Activated CD4-positive, alpha-beta T cell treated with anti-CD3 and anti-CD28 coated beads, Interleukin-2, amount 50 U/mL, for 1 hour (primary cell): ENCODE measurements around the gene PCDHGB2.
A peak's percentile ranks its signal among the peaks of the same experiment; 100 is the strongest.
"Not testable (repeated sequence)": the region's sequence is repeated elsewhere in the genome, so short reads cannot be mapped to it uniquely, and the experiment has no call there.

ENCODE experiments used
- DNase-seq: peaks from one replicate; pipeline ENCODE4 v3.0.0-alpha.2; 2020

The PCDHGB2 gene

DNA sequence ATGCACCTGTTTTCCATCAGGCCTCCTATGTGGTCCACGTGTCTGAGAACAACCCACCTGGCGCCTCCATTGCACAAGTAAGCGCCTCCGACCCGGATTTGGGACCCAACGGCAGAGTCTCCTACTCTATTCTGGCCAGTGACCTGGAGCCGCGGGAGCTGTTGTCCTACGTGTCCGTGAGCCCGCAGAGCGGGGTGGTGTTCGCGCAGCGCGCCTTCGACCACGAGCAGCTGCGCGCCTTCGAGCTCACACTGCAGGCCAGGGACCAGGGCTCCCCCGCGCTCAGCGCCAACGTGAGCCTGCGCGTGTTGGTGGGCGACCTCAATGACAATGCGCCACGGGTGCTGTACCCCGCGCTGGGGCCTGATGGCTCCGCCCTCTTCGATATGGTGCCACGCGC, 8.2 kb upstream of the PCDHGB2 start:
- DNase-seq = no peak

DNA sequence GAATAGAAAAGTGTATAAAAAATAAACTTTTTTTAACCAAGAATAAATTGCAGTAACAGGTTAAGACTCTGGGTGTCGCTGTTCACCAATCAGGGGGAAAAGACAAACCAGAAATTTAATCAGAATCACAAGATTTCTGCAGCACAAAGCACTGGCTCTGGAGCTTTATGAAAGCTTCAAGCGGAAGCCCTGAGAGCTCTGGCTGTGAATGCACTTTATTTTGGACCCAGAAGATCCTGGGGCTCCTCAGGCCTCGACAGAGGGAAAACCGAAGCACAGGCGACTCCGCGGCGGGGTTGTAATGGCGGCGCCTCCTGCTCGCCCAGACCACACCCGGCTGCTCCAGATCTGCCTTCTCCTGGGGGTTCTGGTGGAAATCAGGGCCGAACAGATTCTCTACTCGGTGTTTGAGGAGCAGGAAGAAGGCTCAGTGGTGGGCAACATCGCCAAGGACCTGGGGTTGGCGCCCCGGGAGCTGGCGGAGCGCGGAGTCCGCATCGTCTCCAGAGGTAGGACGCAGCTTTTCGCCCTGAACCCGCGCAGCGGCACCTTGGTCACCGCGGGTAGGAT, 4.8 kb upstream of the PCDHGB2 start, which contains the start of gene PCDHGA4:
Gene PCDHGA4, plus strand, starts transcription at position 122 of the 570 bp plus-strand sequence. Its CDS starts 87 bp downstream, at position 209.
- DNase-seq = no peak

DNA sequence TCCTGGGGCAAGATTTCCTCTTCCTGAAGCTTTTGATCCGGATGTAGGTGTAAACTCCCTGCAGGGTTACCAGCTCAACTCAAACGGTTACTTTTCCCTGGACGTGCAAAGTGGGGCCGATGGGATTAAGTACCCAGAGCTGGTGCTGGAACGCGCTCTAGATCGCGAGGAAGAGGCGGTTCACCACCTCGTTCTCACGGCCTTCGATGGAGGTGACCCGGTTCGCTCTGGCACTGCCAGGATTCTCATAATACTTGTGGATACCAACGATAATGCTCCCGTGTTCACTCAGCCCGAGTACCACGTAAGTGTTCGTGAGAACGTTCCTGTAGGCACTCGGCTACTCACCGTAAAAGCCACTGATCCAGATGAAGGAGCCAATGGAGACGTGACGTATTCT, 4.2 kb upstream of the PCDHGB2 start:
- DNase-seq = no peak

DNA sequence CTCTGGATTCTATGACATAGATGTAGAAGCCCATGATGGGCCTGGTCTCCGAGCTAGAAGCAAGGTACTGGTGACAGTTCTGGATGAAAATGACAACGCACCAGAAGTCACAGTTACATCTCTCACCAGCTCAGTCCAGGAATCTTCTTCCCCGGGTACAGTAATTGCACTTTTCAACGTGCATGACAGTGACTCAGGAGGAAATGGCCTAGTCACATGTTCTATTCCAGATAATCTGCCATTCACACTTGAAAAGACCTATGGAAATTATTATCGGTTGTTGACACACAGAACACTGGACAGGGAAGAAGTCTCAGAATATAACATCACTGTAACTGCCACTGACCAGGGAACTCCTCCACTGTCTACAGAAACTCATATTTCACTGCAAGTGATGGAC, 3.7 kb upstream of the PCDHGB2 start:
- DNase-seq = no peak

DNA sequence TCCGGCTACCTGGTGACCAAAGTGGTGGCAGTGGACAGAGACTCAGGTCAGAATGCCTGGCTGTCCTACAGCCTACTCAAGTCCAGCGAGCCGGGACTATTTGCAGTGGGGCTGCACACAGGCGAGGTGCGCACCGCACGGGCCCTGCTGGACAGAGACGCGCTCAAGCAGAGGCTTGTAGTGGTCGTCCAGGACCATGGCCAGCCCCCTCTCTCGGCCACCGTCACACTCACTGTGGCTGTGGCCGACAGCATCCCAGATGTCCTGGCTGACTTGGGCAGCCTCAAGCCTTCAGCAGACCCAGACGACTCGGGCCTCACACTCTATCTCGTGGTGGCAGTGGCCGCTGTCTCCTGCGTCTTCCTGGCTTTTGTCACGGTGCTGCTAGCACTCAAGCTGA, 2.8 kb upstream of the PCDHGB2 start:
- no peak for DNase-seq

DNA sequence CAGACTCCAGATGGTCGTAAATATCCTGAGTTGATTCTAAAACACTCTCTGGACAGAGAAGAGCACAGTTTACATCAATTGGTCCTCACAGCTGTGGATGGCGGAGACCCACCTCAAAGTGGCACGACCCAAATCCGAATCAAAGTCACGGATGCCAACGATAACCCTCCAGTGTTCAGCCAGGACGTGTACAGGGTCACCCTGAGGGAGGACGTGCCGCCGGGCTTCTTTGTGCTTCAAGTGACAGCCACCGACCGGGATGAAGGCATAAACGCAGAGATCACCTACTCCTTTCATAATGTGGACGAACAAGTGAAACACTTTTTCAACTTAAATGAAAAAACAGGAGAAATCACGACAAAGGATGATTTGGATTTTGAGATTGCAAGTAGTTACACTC, 891 bp downstream of the PCDHGB2 start:
- no peak for DNase-seq

DNA sequence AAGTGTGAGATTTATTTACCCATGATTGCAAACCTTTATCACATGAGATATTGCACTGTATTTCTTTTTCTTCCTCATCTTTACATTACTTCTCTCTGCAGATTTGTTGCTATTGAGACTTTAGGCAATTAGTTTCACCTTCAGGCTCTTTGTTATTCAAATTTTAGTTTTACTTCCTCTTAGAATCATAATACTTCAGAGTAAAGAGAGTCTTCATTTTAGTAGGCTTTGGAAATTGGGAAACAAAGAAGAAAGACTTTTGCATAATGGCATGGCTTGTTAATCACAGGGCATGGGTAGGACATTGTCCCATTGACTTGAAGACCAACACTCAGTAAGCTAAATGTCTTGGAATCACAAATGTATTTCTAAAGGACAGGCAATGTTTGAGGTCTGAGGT, 2.9 kb downstream of the PCDHGB2 start:
- no peak for DNase-seq

DNA sequence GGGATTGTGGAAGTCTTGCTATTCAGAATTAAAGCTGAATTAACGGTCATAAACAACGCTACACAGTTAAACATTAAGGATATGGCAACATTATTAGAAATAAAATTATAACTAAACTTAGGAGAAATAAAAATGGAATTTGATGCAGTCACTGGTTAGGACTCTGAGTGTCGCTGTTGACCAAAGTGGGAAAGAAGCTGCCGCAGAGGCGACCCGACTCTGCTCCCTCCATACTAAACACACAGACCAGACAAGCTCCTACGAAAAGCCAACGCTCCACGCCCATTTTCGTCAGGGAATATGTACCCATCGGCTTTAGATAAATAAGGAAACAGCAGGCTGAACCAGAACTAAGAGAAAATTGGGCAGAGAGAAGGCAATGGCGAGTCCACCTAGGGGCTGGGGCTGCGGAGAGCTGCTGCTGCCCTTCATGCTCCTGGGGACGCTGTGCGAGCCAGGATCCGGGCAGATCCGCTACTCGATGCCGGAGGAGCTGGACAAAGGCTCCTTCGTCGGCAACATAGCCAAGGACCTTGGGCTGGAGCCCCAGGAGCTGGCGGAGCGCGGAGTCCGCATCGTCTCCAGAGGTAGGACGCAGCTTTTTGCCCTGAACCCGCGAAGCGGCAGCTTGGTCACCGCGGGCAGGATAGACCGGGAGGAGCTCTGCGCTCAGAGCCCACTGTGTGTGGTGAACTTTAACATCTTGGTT, 4.3 kb downstream of the PCDHGB2 start, which contains the start of gene PCDHGA5:
Gene PCDHGA5, plus strand, starts transcription at position 211 of the 709 bp plus-strand sequence. Its CDS starts 169 bp downstream, at position 380.
- DNase-seq = no peak

DNA sequence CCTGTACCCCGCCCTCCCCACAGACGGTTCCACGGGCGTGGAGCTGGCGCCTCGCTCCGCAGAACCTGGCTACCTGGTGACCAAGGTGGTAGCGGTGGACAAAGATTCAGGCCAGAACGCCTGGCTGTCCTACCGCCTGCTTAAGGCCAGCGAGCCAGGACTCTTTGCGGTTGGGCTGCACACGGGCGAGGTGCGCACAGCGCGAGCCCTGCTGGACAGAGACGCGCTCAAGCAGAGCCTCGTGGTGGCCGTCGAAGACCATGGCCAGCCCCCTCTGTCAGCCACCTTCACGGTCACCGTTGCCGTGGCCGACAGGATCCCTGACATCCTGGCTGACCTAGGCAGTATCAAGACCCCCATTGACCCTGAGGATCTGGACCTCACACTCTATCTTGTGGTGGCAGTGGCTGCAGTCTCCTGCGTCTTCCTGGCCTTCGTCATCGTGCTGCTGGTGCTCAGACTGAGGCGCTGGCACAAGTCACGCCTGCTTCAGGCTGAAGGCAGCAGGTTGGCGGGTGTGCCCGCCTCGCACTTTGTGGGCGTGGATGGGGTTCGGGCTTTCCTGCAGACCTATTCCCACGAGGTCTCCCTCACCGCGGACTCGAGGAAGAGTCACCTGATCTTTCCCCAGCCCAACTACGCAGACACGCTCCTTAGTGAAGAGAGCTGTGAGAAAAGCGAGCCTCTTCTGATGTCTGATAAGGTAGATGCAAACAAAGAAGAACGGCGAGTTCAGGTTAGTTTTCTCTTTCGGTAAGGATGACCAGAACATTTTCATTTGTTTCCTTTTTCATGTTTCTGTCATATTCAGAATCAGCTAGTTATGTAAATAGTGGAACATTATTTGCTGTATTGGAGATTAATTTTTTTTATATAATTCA, 6.5 kb downstream of the PCDHGB2 start:
- DNase-seq = no peak

DNA sequence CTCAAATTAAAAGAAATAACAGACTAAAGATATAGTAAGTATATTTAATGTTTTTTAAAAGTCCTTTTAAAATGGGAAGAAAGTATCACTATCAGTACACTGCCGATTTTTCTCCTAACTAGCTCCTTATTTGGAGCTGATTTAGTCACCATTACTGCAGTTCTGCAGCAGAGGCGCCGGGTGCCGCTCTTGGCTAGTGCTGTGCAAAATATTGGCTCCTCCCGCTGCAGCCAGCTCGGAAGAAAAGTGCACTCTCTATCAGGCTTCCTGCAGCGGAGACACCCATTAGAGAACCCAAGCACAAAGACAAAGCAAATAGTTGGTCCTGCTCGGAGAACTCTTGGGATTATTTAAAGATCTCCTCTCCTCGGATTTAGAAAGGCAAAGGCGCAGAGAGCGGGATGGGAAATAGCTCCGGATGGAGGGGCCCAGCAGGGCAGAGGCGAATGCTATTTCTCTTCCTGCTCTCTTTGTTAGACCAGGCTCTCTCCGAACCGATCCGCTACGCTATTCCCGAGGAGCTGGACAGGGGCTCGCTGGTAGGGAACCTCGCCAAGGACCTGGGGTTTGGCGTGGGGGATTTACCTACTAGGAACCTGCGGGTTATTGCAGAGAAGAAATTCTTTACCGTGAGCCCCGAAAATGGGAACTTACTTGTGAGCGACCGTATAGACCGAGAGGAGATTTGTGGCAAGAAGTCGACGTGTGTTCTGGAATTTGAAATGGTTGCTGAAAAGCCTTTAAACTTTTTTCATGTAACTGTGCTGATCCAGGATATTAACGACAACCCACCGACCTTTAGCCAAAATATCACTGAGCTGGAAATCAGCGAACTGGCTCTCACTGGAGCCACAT, 10.4 kb downstream of the PCDHGB2 start, which contains the start of gene PCDHGB3:
Gene PCDHGB3, plus strand, starts transcription at position 249 of the 855 bp plus-strand sequence. Its CDS starts 153 bp downstream, at position 402.
- DNase-seq = peak; percentile 36

DNA sequence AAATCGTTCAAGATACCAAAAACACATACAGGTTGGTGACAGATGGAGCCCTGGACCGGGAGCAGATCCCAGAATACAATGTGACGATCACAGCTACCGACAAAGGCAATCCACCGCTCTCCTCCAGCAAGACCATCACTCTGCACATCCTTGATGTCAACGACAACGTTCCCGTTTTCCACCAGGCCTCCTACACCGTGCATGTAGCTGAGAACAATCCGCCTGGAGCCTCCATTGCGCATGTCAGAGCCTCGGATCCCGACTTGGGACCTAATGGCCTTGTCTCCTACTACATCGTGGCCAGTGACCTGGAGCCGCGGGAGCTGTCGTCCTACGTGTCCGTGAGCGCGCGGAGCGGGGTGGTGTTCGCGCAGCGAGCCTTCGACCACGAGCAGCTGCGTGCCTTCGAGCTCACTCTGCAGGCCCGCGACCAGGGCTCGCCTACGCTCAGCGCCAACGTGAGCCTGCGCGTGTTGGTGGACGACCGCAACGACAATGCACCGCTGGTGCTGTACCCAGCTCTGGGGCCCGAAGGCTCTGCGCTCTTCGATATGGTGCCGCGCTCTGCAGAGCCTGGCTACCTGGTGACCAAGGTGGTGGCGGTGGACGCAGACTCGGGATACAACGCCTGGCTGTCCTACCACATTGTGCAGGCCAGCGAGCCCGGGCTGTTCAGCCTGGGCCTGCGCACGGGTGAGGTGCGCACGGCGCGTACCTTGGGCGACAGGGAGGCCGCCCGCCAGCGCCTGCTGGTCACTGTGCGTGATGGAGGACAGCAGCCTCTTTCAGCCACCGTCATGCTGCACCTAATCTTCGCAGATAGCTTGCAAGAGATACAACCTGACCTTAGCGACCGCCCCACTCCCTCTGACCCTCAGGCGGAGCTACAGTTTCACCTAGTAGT, 12.0 kb downstream of the PCDHGB2 start:
- no peak for DNase-seq

DNA sequence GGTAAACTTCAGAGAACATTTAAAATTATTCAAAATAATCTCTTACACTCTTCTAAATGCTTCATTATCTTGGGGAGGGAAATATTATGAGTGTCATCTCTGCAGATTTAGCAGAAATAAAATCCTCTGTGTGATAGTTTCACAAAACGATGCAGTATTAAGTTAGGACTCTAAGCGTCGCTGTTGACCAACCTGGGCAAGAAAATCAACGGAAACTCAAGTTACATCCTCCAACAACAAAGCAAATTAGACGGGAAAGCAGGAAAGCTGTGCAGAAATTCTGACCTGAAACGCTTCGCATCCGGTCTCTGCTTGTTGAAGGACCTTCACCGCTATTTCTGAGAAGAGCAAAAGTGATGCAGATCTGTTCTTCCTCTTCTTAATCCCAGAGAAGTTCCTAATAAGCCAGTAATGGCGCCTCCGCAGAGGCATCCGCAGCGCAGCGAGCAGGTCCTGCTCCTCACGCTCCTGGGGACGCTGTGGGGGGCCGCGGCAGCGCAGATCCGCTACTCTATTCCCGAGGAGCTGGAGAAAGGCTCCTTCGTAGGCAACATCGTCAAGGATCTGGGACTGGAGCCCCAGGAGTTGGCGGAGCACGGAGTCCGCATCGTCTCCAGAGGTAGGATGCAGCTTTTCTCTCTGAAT, 14.0 kb downstream of the PCDHGB2 start, which contains the start of gene PCDHGA6:
Gene PCDHGA6, plus strand, starts transcription at position 219 of the 645 bp plus-strand sequence. Its CDS starts 193 bp downstream, at position 412.
- DNase-seq = no peak

DNA sequence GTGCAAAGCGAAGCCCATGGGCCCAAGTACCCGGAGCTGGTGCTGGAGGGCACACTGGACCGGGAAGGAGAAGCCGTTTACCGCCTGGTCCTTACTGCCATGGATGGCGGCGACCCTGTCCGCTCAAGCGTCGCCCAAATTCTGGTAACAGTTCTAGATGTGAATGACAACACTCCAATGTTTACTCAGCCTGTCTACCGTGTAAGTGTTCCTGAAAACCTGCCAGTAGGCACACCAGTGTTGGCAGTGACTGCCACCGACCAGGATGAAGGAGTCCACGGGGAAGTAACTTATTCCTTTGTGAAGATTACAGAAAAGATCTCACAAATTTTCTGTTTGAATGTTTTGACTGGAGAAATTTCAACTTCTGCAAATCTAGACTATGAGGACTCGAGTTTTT, 14.8 kb downstream of the PCDHGB2 start:
- DNase-seq = no peak

DNA sequence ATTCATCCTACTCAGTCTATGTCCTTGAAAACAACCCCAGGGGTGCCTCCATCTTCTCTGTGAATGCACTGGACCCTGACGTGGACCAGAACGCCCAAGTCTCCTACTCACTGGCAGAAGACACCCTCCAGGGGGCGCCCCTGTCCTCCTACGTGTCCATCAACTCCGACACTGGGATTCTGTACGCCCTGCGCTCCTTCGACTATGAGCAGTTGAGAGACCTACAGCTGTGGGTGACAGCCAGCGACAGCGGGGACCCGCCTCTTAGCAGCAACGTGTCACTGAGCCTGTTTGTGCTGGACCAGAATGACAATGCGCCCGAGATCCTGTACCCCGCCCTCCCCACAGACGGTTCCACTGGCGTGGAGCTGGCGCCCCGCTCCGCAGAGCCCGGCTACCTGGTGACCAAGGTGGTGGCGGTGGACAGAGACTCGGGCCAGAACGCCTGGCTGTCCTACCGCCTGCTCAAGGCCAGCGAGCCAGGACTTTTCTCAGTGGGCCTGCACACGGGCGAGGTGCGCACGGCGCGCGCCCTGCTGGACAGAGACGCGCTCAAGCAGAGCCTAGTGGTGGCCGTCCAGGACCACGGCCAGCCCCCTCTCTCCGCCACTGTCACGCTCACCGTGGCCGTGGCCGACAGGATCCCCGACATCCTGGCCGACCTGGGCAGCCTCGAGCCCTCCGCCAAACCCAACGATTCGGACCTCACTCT, 15.8 kb downstream of the PCDHGB2 start:
- not testable (repeated sequence) for DNase-seq

DNA sequence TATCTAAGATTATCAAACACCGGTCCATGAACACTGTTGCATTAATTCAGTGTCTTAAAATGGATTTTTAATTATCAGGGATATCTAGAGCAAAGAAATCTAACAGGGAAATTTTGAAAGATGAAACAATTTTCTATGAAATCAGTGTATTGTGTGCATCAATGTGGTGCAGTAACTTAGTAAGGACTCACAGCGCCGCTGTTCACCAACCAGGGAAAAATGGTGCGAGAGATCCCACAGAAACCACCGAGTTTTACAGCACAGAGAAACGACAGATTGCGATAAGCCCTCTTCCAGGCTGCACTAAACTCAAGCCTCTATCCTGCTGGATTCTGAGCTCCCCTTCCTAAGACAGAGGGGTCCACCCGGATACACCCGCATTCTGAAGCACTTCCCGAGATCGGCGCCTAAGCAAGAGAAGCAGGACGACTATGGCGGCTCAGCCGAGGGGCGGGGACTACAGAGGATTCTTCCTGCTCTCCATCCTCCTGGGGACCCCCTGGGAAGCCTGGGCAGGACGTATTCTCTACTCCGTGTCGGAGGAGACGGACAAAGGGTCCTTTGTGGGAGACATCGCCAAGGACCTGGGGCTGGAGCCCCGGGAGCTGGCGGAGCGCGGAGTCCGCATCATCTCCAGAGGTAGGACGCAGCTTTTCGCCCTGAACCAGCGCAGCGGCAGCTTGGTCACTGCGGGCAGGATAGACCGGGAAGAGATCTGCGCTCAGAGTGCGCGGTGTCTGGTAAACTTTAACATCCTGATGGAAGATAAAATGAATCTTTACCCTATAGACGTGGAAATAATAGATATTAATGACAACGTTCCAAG, 22.9 kb downstream of the PCDHGB2 start, which contains the start of gene PCDHGA7:
Gene PCDHGA7, plus strand, starts transcription at position 274 of the 826 bp plus-strand sequence. Its CDS starts 158 bp downstream, at position 432.
- no peak for DNase-seq

DNA sequence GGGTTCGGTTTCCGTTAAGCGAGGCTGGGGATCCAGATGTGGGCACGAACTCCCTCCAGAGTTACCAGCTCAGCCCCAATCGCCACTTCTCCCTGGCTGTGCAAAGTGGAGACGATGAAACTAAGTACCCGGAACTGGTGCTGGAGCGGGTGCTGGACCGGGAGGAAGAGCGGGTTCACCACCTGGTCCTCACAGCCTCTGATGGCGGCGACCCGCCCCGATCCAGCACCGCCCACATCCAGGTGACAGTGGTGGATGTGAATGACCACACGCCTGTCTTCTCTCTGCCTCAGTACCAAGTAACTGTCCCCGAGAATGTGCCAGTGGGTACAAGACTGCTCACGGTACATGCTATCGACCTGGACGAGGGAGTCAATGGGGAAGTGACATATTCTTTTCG, 23.6 kb downstream of the PCDHGB2 start:
- no peak for DNase-seq

DNA sequence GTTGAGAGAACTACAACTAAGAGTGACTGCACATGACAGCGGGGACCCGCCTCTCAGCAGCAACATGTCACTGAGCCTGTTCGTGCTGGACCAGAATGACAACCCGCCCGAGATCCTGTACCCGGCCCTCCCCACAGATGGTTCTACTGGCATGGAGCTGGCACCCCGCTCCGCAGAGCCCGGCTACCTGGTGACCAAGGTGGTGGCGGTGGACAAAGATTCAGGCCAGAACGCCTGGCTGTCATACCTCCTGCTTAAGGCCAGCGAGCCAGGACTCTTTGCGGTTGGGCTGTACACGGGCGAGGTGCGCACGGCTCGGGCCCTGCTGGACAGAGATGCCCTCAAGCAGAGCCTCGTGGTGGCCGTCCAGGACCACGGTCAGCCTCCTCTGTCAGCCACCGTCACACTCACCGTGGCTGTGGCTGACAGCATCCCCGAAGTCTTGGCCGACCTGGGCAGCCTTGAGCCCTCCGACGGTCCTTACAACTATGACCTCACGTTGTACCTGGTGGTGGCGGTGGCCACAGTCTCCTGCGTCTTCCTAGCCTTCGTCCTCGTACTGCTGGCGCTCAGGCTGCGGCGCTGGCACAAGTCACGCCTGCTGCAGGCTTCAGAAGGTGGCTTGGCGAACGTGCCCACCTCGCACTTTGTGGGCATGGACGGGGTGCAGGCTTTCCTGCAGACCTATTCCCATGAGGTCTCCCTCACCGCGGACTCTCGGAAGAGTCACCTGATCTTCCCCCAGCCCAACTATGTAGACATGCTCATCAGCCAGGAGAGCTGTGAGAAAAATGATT, 24.9 kb downstream of the PCDHGB2 start:
- DNase-seq = no peak
